HFFc6 (cell line): Measurements from ENCODE around the gene CGRRF1. TPM values are rescaled to one million over a fixed set of nuclear protein-coding genes. Genes with fewer than 3 reads are reported as not detected.

Experiments used
- DNase-seq: peaks from one replicate; pipeline ENCODE4 v3.0.0-alpha.2; 2018
- H3K27ac Mint-ChIP-seq: 2 replicates; pipeline ENCODE4 v1.8.0; 2020; ENCODE audit warnings: mild to moderate bottlenecking, mixed read lengths
- H3K27me3 Mint-ChIP-seq: 2 replicates; pipeline ENCODE4 v1.8.0; 2021; ENCODE audit warnings: mild to moderate bottlenecking, moderate library complexity, mixed read lengths; ENCODE audit not compliant: insufficient read depth
- H3K36me3 Mint-ChIP-seq: 2 replicates; pipeline ENCODE4 v1.8.0; 2021; ENCODE audit warnings: low read depth, mixed read lengths
- H3K4me1 Mint-ChIP-seq: 2 replicates; pipeline ENCODE4 v1.8.0; 2020; ENCODE audit warnings: low read depth, mixed read lengths
- H3K4me3 Mint-ChIP-seq: 2 replicates; pipeline ENCODE4 v1.8.0; 2020; ENCODE audit warnings: mild to moderate bottlenecking, moderate library complexity, mixed read lengths
- H3K9me3 Mint-ChIP-seq: 2 replicates; pipeline ENCODE4 v1.8.0; 2020; ENCODE audit warnings: mild to moderate bottlenecking, mixed read lengths
- total RNA-seq, 6 experiments: library from RNA; stranded (reverse); fragmentation: NEBNext Ultra II Directional; extraction: Animal tissue kit (Norgen Biotek cat#: 25700); gene quantifications; 2 replicates in 1 of 6; 3 replicates in 5 of 6; pipeline ENCODE4 v1.2.3, GENCODE V29; 2021
- TF ChIP-seq, protein P1 (sequence below): fragments of 200-600 bp; sonication (generic); IDR thresholded peaks from 2 replicates; pipeline ENCODE4 v1.5.0; 2021; ENCODE audit warnings: antibody characterized with exemption, mild to moderate bottlenecking

The CGRRF1 gene
- total RNA-seq, 6 experiments from 2014 or later = 11.3 to 13.1 (median 12.1) TPM

DNA sequence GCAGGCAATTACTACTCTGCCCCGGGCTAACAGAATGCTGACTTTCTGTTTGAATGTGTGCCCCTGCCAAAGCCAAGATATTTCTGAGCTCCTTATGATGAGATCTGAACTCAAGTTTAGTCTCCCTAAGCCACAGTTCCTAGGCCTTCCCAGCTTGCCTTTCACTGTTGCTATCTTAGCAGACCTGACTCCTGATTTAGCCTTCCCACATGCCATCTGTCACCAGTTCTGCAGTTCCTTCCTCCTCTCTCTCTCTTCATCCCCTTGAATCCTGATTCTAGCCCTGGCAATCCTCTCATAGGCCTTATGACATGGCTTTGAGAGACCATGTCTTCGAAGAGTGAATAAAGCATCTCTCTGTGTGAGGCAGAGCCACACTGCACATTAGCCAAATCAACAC is 44.7 kb downstream of the CGRRF1 start:
- Mint-ChIP-seq H3K27me3 (peaks cover 10% of the 10 kb centered on the region), H3K4me3 (no peak overlapping the region), H3K9me3 (no peaks in the 10 kb centered on the region), H3K4me1 (peaks cover 8% of the 10 kb centered on the region), H3K36me3 (no peaks in the 10 kb centered on the region), H3K27ac (no peak overlapping the region)
- DNase-seq = no peak
- TF ChIP-seq, protein P1, sequence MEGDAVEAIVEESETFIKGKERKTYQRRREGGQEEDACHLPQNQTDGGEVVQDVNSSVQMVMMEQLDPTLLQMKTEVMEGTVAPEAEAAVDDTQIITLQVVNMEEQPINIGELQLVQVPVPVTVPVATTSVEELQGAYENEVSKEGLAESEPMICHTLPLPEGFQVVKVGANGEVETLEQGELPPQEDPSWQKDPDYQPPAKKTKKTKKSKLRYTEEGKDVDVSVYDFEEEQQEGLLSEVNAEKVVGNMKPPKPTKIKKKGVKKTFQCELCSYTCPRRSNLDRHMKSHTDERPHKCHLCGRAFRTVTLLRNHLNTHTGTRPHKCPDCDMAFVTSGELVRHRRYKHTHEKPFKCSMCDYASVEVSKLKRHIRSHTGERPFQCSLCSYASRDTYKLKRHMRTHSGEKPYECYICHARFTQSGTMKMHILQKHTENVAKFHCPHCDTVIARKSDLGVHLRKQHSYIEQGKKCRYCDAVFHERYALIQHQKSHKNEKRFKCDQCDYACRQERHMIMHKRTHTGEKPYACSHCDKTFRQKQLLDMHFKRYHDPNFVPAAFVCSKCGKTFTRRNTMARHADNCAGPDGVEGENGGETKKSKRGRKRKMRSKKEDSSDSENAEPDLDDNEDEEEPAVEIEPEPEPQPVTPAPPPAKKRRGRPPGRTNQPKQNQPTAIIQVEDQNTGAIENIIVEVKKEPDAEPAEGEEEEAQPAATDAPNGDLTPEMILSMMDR = no peak

DNA sequence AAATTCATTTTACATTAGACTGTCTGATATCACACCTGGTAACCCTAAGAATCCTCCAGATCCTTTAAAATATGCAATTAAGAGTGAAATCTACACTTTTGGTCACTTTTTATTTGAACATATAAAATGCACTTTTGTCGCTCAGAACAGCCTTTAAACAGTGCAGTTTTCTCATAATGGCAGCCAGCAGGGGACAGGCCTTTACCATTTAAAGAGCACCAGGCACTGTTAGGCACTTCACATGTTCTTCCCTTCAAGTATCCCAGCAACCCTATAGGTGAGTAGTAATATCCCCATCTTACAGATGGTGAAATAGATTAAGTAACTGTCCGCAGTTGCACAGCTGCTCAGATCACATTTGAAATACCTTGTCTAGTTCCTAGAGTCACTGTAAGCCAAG is 45.9 kb downstream of the CGRRF1 start:
- Mint-ChIP-seq H3K9me3 (no peaks in the 10 kb centered on the region), H3K4me1 (no peaks in the 10 kb centered on the region), H3K36me3 (no peaks in the 10 kb centered on the region), H3K4me3 (no peak overlapping the region), H3K27ac (no peak overlapping the region), H3K27me3 (peaks cover 9% of the 10 kb centered on the region)
- no peak for DNase-seq
- TF ChIP-seq, protein P1 = no peak

DNA sequence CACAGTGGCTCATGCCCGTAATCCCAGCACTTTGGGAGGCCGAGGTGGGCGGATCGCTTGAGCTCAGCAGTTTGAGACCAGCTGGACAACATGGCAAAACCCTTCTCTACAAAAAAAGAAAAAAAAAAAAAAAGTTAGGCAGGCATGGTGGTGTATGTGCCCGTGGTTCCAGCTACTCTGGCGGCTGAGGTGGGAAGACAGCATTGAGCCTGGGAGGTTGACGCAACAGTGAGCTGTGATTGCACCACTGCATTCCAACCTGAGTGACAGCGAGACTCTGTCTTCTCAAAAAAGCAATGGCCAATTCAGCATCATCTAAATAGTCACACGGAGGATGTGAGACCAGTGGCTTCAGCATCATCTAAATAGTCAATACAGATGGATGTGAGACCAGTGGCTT is 46.8 kb downstream of the CGRRF1 start:
- Mint-ChIP-seq H3K27ac (no peak overlapping the region), H3K36me3 (no peaks in the 10 kb centered on the region), H3K4me3 (no peak overlapping the region), H3K27me3 (peaks cover 9% of the 10 kb centered on the region), H3K4me1 (no peaks in the 10 kb centered on the region), H3K9me3 (no peaks in the 10 kb centered on the region)
- TF ChIP-seq, protein P1 = no peak
- no peak for DNase-seq

DNA sequence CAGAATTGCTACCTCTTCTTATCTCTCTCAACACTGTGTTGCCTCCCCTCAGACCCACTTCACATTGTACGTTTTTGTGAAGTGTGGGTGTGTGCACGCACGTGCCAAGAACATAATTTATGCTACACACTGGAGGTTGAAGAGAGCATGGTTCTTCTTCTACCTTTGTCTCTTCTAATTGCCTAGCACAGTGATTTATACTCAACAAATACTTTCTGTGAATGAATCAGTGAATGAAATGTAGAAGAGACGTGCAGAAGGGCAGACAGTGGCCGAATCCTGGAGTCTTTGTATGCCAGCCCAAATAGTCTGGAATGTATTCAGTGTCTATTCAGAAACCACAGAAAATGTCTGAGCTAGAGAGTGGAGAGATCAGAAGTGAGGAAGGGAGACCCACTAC is 52.6 kb downstream of the CGRRF1 start:
- H3K36me3 Mint-ChIP-seq = peaks cover 1% of the 10 kb centered on the region; the same call in 1 of the 2 replicates
- H3K27me3 Mint-ChIP-seq = peaks cover 1% of the 10 kb centered on the region; the same call in 1 of the 2 replicates
- H3K4me1 Mint-ChIP-seq = peaks cover 25% of the 10 kb centered on the region
- H3K9me3 Mint-ChIP-seq = no peaks in the 10 kb centered on the region
- TF ChIP-seq, protein P1 = no peak
- peak overlapping the region; percentile 64 for H3K4me3 Mint-ChIP-seq
- peak; percentile 58 for DNase-seq
- H3K27ac Mint-ChIP-seq = peak overlapping the region; percentile 79

DNA sequence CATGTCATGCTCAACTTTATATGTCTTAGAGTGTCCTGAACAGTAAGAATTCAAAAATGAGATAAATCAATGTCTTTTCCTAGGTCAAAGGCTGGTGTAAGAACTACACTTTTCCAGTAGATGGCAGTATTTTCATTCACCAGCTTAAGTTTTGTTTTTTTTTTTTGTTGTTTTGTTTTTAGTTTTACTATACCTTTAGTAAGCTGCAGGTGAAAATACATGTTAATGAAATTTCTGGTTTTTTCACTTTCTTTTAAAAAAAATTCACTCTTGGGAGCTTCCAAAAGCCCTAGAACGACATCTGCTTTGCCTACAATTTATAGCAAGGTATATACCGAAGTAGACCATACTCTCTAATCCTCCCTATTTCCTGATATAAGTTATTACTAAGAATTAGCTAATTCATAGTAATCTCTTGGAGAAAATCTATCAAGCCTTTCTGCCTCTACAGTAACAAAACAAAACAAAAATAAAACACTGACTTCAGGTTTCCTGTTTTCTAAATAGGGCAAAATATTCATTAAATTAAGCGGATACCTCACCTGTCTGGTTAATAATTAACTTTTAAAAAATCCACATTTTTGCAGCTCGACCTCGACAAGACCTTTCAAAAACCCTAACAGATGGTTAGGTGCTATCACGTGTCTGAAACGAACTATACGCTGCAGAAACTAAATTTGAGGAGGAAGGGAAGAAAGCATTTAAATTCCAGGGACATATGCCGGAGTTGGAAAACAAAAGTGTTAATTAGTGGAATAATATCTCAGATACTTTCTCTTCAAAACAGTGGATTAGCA is 54.6 kb downstream of the CGRRF1 start:
- H3K9me3 Mint-ChIP-seq = no peaks in the 10 kb centered on the region
- DNase-seq = no peak
- H3K27me3 Mint-ChIP-seq = peaks cover 4% of the 10 kb centered on the region; the same call in 1 of the 2 replicates
- peak overlapping the region; percentile 90 for H3K4me3 Mint-ChIP-seq
- H3K27ac Mint-ChIP-seq = peak overlapping the region; percentile 90
- peaks cover 15% of the 10 kb centered on the region for H3K36me3 Mint-ChIP-seq
- H3K4me1 Mint-ChIP-seq = peaks cover 32% of the 10 kb centered on the region
- TF ChIP-seq, protein P1 = peak; percentile 98
